HS-5 (cell line): ENCODE data around the gene MAN1C1.

ENCODE experiments used
- DNase-seq: peaks from one replicate; pipeline ENCODE4 v3.0.0-alpha.2; 2012; ENCODE audit warnings: low read depth

The MAN1C1 gene

DNA sequence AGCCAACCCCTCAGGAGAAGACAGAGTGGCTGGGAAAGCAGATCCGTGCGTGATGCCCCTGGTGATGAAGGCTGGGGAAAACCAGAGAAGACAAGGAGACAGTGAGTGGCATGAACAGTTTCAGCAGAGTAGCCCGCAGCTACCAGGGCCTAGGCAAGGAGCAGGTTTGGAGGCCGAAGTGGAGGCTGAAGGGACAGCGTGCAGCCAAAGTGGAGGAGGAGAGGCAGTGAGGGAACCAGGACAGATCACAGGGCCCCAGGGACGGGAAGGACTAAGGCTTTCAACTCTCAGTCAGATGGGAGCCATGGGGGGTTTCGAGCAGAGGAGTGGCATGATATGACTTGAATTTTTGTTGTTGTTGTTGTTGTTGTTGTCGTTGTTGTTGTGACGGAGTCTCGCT, 123.5 kb downstream of the MAN1C1 start:
- DNase-seq = no peak

DNA sequence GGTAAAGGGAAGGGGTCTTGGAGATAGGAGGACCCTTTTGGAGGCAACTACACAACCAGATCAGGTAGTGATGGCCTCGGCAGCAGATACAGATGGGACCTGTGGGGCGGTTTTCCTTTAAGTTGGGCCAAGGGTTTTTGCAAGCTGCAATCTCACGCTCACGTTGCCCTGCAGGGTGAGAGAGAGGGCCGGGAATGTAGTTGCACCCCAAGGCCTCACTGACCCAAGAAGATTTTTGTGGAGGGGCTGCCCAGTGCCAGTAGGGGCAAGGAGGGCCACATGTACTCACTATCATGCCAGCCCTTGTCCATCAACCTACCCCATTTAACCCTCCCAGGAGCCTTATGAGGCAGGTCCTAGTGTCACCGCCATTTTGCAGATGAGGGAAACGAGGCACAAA, 125.7 kb downstream of the MAN1C1 start:
- DNase-seq = no peak

DNA sequence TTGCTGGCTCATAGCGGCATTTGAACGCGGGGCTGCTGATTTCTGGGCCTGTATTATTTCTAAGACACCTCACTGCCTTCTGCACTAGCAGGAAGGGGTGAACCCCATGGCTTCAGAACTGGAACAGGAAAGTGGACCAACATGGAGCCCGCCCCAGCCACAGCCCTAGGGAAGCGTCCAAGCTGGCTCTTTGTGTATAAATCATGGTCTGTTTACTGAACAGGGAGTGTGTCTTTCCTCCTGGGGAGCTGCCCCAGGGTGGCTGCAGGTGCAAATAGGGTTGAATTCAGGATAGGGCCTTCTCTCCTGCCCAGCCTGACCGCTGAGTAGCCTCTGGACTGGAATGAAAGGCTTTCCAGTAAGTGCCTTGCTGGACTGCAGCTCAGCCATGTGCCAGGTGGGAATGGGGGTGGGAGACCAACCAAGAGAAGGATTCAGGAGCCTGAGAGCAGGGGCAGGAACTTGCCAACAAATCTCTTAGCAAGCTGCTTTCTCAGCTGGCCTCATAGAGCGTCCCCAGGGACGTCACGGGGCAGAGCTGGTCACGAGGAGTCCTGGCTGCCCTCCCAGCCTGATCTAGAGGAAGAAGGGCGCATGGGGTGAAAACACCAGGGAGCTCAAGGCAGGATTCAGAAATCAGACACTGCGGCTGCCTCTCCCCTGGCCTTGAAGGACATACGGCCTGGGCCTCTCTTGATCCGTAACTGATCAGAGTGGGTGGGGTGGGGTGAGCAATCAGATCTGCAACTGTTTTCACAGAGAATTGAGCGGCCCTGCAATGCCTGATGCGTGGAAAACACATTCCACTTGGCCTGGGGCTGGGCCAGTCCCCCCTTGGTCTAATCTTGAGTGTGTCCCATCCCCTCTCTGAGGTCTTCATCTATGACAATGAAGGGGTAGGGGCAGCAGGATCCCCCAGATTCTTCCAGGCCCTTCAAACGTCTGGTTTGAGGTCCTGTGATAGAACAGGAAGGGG, 126.9 kb downstream of the MAN1C1 start:
- DNase-seq = no peak

DNA sequence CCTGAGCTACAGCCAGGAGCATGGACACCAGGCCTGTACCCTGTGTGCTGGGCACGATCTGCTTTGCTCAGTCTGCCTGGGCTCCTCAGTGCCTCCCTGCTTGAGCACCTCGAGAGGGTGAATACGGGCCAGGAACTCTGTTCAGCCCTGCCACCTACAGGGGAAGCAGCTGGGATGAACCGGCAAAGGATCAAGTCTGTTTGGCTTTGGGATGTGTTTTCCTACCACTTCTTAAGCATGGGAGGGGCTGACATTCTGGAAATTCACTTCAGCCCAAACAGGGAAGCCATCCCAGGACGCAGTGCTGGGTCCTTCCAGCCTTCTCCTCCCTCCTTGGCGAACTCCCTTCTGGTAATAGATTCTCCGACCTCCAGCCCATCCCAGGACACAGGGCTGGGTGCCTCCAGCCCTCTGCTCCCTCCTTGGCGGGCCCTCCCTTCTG, 127.6 kb downstream of the MAN1C1 start:
- no peak for DNase-seq

DNA sequence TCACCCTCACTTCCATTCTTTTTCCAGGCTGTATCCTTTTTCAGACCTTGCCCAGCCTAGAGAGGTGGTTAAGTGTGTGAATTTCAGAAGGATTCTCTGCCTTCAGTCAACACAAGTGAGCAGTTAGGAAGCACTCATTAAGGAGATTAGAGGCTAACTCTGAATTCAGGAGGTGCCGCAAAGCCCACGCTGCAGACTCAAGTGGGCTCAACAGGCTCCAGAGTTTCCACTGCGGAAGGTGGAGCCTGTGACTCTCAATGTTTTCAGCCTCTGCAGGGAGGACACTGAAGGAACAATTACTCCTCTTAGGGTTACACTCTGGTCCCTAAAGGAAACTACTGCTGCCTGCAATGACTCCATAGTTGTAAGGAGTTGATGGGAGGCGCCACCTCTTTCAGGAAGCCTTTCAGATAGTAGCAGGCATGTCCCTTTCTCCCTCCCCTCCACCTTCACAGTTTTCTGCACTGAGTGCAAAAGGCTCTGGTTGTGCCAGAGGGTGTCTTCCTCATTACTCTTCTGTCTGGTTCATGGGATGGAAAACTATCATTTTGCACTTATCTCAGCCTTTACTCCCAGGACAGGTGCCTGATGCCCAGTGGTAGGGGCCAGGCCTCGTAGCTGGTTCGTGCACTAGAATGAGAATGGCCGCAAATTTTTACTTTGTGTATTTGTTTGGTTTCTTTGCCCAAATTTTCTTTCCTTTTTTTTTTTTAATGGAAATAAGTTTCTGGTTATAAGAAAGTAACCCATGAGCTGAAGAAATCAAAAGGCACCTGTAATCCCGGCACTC, 128.2 kb downstream of the MAN1C1 start:
- DNase-seq = no peak

DNA sequence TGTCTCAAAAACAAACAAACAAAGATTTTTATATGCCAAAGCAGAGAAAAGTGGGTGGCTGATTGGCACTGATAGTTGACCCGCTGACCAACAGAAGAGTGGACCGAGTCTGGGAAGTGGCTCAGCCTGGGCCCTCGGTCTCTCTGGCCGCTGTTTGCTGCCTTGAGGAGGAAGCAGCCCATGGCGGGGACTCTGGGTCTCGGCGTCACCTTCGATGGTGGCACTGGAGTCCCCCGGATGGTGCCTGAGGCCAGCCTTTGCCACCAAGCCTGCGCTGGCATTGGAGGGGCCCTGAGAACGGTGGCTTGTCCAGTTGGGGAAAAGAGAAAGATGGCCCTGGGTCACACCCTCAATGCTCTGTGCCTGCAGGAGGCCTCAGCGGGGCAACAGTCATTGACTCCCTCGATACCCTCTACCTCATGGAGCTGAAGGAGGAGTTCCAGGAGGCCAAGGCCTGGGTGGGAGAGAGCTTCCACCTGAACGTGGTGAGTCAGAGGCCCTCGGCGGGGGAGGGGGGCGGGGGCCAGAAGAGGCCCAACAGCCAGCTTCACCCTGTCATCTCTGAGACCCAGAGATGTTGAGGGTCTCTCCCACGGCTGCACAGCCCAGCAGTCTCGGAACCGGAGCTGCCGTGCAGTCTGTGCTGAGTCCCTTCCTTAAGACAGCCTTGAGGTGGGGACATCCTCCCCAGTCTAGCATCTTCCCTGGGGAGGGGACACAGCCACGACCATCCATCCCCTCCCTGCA, 129.9 kb downstream of the MAN1C1 start:
- DNase-seq = no peak

DNA sequence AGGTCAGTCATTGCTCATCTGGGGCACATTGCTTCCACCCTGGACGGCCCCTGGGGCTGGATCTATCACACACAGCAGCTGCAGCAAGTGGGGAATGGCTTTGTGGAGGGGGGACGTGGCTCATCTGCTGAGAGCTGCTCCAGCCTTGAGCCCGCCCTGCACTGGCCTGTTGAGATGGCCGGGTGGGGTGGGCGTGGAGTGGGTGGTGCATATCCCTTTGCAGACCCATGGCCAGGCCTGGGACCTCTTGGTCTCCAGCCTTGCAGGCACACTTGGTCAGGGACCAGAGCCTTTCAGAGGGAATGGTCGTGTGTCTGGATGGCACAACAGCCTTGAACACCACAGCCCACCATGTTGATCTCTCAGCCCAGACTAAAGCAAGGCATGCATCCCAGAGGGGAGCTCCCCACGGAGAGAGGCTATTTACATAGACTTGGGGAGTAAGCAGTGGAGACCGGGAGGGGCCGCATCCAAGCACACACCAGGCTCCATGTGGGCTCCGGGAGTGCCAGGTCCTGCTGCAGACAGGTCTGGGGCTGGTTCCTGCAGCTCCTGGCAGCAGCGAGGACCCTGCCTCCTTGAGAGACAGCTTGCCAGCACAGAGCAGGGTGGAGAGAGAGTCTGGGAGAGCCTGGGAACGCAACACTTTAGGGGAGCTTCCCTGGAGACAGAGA, 130.6 kb downstream of the MAN1C1 start:
- no peak for DNase-seq

DNA sequence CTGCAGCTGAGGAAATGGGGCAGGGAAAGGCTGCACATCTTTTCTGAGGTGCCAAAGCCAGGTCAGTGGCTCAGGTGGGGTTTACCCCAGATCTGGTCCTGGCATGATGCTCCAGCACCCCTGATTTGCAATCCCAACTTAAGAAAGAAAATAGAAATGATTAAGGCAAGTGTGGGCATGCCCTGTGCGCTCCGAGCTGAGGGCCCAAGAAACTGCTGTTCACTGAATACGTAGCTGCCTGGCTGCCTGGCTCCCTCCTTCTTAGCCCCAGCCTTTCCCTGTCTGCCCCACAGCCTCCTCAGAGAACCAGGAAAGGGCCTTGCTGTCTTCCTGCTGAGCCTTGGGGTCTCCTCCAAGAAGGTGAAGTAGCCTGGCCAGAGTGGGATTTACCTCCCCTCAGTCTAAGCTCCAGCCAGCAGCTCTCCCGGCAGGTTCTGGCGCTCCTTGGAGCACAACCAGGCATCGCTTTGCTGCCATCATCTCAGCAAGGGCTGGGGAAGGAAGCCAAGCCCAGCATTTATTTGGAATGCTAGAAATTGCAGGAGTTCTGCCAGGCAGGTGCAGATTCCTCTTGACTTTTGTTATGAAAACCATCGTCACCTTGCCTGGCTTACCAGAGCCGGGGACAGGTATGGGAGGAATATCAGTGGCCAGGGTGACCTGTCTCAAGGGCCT, 132.1 kb downstream of the MAN1C1 start:
- no peak for DNase-seq

DNA sequence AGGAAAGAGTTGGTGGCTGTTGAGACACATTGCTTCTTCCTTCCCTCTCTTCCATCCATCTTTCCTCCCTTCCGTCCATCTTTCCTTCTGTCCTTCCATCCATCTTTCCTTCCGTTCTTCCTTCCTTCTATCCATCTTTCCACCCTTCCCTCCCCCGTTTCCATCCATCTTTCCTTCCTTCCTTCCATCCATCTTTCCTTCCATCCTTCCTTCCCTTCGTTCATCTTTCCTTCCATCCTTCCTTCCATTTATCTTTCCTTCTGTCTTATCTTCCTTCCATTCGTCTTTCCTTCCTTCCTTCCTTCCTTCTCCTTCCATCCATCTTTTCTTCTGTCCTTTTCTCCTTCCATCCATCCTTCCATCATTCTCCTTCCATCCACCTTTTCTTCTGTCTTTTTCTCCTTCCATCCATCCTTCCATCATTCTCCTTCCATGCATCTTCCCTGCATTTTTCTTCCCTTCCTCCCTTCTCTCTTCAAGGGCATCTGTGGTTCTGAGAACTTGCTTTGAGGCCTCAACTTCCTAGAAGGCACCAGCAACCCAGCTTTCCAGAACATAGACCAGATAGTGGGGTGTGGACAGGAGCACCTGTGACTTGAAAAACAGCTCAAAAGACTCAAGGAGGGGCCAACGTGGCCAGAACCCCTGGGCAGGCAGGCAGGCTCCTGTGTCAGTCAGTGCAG, 134.5 kb downstream of the MAN1C1 start:
- DNase-seq = no peak

DNA sequence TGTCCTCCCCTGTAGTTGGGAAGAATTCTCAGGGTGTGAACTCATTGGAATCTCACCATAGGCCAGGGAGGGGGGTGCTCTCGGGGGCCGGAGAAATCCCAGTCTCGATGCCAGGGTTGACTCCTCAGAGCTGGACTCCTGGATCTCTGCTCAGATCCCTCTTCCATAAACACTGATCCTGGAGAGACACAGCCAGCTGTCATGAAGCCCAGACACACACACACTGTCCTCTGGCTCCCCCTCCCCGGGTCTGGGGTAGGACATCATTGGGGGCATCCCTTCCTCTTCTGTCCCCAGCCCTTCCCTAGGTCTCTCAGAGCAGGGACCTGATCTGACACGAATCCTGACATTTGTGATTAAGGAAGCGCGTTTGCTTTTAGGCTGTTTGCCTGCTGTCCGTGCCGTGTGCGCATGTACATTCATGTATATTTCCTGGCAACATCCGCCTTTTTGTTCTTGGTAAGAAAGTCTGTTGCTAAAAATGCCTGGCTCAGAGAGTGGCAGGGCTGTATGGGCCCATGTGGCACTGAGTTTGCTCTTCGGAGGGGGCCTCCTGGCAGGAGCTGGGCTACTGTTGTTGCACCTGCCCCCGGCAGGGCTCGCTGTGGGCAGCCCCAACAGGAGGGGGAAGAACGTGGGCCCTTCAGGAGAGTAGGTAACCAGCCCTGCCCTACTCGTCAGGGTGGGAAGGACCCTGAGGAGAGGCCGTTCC, 138.0 kb downstream of the MAN1C1 start:
- no peak for DNase-seq

DNA sequence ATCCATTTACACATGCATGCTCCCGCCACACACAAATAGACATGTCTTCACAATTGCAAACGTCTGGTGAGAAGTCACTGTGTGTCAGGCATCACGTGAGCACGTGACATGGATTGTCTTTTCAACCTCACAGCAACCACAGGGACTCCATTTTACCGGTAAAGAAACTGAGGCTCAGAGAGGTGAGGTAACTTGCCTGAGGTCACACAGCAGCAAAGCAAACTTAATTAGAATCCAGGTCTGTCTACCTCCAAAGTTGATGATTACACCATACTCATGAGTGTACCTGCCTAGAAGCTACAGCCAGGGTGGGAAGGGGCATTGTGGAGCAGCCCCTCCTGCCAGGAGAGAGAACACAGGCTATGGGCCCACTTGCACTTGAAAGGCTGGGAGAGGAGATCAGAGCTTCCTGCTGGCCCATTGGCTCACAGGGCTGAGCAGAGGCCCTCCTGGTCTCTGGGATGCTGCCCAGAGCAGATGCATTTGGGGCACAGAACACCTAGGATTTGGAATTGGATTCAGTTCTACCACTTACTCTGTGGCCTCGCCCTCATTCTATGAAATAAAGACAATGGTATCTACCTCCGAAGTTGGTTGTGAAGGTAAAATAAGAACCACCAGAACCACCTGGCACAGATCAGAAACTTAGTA, 139.0 kb downstream of the MAN1C1 start:
- no peak for DNase-seq

DNA sequence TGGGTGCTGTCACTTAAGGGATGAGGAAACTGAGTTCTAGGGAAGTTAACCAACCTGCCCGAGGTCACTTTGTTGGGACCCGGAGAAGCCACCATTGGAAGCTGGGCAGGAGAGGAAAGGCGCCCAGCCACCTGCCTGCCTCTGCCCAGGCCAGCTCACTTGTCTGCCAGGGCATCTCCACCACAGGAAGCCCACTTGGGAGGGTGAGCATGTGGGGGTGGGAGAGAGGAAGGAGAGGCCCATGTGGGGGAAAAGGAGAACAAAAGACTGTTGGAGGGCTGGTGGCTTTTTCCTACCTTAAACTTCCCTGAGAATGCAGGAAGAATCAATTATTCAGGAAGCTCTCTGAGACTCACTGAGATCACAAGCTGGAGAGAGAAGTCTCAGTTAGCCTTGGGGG, 139.6 kb downstream of the MAN1C1 start:
- no peak for DNase-seq

DNA sequence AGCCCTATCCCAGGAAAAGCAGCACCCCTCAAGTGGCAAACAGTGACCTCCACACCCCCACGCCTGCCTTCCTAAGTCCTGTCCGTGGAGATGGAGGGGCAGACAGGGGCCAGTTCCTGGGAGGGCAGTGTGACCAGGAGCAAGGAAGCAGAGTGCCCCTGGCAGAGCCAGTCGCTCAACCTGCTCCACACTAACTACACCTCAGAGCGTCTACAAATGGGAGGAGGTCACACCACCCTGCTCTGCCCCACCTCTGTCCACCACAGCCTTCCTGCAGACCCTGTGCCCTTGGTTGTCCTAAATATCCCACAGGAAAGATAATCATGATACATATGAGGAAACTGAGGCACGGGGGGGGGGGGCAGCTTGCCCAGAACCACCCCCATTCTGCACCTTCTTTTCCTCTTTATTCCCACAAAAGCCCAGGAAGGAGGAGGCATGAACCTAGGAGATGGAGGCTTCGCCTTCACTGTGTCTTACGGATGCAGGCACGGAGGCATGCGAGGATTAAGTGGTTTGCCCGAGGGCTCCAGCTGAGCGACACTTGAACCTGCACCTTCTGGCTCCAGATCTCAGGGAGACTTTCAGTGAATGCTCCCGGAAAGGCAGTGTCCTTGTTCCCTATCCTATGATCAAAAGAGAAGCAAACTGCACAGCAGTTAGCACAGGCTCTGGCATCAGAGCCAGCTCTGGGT, 140.7 kb downstream of the MAN1C1 start:
- no peak for DNase-seq

DNA sequence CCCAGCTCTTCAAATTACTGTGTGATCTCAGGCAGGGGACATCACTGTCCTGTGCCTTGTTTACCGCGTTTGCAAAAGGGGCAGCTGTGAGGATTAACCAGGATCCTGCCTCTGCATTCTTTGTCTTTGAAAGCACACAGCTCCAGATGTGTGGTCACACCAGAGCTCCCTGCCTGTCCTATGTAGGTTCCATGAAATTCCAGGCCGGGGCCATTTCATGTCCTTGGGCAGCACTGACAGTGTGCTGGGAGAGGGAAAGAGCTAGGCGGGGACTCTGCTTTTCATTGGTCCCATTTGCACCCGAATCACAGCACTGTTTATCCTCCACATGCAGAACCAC, 141.2 kb downstream of the MAN1C1 start:
- DNase-seq = no peak

DNA sequence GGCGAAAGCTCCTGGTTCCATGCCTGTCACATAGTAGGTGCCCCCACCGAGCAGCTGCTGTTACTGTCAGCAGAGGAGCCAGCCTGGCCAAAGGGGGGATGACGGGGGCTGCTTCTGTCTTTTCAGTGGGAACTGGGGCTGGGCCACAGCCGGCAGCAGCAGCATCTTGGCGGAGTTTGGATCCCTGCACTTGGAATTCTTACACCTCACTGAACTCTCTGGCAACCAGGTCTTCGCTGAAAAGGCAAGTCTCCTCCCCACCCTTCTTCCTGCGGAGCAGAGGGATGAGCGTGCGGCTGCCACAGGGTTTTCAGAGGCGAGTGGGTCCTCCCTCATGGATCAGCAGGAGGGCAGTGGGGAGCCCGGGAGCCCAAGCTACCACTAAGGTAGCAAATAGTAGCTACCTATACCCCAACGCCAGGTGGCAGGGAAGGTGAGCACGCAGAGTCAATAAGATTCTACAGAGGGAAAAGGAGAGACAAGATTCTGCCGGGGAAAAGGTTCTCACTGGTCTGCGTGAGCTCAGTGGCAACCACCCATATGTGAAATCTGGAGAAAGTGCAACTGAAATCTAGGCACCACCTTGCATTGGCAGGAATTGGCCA, 142.0 kb downstream of the MAN1C1 start:
- DNase-seq = no peak

DNA sequence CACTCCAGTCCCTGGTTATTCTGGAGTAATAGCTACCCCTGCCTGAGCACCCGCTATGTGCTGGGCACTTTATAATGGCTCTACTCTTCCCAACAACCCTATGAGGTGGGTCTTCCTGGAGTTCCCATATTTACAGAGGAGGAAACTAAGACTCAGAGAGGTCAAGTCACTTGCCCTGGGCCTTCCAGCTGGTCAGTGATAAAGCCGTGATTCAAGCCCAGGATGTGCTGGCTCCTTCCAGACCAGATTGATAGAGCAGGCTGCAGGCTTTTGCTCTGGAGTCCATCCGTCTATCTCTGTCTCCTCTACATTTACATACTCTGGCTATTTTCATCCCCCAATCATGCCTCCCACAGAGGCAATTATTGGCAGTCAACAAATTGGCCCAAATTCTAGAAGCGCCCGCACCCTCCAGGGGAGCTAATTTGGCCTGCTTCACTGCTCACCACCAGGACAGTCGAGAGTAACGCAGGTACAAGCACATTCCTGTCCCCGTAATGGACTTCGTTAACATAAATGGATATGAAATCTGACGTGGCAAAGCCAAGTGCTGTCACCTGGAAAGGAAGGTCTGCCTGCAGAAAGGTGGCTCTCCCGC, 143.6 kb downstream of the MAN1C1 start:
- DNase-seq = no peak

DNA sequence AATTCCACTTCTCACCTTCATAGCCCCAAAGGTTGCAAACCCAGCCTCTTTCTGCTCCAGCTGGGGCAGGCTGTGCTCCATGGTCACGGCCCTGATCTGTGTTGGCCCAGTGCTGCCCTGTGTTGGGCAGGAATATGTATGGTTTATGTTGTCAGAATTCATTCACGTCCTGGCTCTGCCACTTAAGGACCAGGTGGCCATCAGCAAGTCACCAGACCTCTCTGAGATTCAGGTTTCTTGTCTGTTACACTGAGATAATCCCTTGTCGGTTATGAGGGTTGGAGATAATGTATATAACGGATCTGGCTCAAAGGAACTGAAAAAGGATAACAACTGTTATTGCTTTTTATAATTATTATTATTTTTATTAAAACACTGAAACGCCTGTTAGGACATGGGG, 144.3 kb downstream of the MAN1C1 start:
- no peak for DNase-seq

DNA sequence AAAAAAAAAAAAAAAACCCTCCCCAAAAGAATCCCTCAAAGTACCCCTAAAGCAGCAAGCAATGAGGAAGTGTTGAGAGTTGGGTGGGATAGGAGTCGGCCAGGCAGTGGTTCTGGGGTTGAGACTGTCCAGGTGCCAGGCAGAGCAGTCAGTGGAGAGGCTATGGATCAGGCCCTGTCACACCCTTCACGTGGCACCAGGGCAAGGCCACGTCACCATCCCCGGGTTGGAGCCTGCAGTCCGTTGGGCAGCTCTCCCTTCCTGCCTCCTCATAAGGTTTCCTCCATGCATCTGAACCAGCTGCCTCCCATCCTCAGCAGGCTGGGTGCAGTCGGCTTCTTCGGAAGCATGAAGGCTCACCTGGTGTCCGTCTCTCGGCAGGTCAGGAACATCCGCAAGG, 146.9 kb downstream of the MAN1C1 start:
- DNase-seq = no peak
